Measurements from ENCODE around the gene DDA1.

DNA sequence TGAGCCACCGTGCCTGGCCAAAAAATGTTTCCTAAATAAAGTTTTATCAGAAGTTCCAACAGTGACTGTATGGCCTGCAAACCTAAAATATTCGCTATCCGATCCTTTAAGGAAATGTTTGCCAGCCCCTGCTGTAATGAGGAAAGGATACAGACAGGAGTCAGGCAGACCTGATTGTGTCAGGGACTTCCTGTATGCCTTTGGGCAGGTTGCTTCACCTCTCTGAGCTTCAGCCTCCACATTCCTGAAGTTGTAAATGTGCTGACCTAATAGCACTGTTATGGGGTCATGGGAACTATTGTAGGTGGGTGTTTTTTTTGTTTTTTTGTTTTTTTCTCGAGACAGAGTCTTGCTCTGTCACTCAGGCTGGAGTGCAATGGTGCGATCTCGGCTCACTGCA is 12.4 kb upstream of the DDA1 start:
- TF ChIP-seq, protein P1, sequence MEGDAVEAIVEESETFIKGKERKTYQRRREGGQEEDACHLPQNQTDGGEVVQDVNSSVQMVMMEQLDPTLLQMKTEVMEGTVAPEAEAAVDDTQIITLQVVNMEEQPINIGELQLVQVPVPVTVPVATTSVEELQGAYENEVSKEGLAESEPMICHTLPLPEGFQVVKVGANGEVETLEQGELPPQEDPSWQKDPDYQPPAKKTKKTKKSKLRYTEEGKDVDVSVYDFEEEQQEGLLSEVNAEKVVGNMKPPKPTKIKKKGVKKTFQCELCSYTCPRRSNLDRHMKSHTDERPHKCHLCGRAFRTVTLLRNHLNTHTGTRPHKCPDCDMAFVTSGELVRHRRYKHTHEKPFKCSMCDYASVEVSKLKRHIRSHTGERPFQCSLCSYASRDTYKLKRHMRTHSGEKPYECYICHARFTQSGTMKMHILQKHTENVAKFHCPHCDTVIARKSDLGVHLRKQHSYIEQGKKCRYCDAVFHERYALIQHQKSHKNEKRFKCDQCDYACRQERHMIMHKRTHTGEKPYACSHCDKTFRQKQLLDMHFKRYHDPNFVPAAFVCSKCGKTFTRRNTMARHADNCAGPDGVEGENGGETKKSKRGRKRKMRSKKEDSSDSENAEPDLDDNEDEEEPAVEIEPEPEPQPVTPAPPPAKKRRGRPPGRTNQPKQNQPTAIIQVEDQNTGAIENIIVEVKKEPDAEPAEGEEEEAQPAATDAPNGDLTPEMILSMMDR (IDR thresholded peaks at IDR 0.05) = no peak
- no peak for TF ChIP-seq POLR2AphosphoS5 (IDR thresholded peaks at IDR 0.05)
